Mammary epithelial cell (primary cell): Measurements from ENCODE around the gene H2BK1.

Experiments
- EZH2 ChIP-seq: IDR thresholded peaks from 2 replicates; pipeline ENCODE4 v1.6.1; 2012; ENCODE audit warnings: low read length, inconsistent platforms, borderline replicate concordance
- TF ChIP-seq, protein P1 (sequence below), 2 donors: IDR thresholded peaks in 1 of 2; conservative IDR thresholded peaks in 1 of 2; 2 replicates each; pipeline ENCODE4 v1.5.1; 2011 to 2012; ENCODE audit warnings: inconsistent platforms in 2 of 2, low read length in 2 of 2, mild to moderate bottlenecking in 2 of 2, control low read depth in 1 of 2, low read depth in 1 of 2; ENCODE audit not compliant: insufficient read depth in 1 of 2; ENCODE audit errors: extremely low read depth in 1 of 2

DNA sequence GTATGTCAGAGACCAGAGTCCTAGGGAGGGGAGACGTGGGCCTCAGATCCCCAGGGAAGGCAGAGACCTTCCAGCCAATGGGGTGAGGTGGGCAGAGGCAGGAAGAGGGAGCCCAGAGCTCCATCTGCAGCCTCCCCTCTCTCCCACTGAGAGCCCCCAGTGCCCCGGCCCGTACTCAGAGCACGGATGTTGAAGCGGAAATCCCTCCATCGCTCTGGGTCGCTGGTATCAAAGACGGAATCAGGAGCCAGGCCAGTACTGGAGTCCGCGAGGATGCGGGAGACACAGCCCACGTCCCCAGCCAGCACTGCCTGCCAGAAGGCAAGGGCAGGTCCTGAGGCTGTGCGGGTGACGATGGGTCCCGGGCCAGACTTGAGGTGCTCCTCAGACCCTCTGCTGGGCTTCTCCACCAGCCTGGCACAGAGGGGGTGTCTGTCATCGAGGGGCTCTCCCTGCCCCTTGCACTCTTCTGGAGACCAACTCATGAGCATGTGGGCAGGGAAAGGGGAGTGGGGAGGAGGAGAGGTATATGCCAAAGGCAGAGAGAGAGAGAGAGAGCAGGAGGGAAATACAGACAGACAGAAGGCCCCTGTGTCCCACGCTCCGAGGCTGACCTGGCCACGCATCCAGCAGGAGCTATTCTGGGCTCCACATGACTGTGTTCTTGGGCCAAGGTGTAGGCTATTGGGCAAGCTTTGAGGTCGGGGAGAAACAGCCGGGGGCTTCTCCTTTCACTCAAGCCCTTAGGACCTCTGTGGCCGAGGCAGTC, 23.5 kb downstream of the H2BK1 start, which contains the start of gene ASB10:
- TF ChIP-seq, protein P1, sequence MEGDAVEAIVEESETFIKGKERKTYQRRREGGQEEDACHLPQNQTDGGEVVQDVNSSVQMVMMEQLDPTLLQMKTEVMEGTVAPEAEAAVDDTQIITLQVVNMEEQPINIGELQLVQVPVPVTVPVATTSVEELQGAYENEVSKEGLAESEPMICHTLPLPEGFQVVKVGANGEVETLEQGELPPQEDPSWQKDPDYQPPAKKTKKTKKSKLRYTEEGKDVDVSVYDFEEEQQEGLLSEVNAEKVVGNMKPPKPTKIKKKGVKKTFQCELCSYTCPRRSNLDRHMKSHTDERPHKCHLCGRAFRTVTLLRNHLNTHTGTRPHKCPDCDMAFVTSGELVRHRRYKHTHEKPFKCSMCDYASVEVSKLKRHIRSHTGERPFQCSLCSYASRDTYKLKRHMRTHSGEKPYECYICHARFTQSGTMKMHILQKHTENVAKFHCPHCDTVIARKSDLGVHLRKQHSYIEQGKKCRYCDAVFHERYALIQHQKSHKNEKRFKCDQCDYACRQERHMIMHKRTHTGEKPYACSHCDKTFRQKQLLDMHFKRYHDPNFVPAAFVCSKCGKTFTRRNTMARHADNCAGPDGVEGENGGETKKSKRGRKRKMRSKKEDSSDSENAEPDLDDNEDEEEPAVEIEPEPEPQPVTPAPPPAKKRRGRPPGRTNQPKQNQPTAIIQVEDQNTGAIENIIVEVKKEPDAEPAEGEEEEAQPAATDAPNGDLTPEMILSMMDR (conservative IDR thresholded peaks at IDR 0.05 in 1 of 2, IDR thresholded peaks at IDR 0.05 in 1 of 2; ENCODE audit: extremely low read depth in 1 of 2, insufficient read depth in 1 of 2, low read depth in 1 of 2, low read length in 2 of 2): no peak
- TF ChIP-seq EZH2: no peak
